Neuron (in vitro differentiated cells): ENCODE results near the gene PLCXD1.
"Not testable (repeated sequence)": the region's sequence is repeated elsewhere in the genome, so short reads cannot be mapped to it uniquely, and the experiment has no call there.

Experiments
- H2AFZ ChIP-seq: one replicate; pipeline ENCODE4 v1.6.1; 2013; ENCODE audit warnings: low read depth, mild to moderate bottlenecking, inconsistent platforms, low read length, moderate library complexity
- H3K27me3 ChIP-seq: one replicate; pipeline ENCODE4 v1.6.1; 2013; ENCODE audit warnings: low read length; ENCODE audit not compliant: insufficient read depth
- H3K36me3 ChIP-seq: one replicate; pipeline ENCODE4 v1.6.1; 2013; ENCODE audit warnings: low read length; ENCODE audit not compliant: insufficient read depth
- H3K4me1 ChIP-seq: one replicate; pipeline ENCODE4 v1.6.1; 2013; ENCODE audit warnings: low read length; ENCODE audit not compliant: insufficient read depth
- H3K4me3 ChIP-seq: 2 replicates; pipeline ENCODE4 v1.5.1; 2013; ENCODE audit warnings: mild to moderate bottlenecking, low read length, moderate library complexity
- H3K9me3 ChIP-seq: one replicate; pipeline ENCODE4 v1.6.1; 2013; ENCODE audit warnings: low read length

Gene PLCXD1

GRCh38 chrX:275476-275966, 5.7 kb upstream of the PLCXD1 start:
- H3K9me3 ChIP-seq = no peaks in the 10 kb centered on the region
- no peaks in the 10 kb centered on the region for H3K36me3 ChIP-seq
- no peaks in the 10 kb centered on the region for H3K27me3 ChIP-seq
- peaks cover 8% of the 10 kb centered on the region for H3K4me1 ChIP-seq
- no peak overlapping the region for H3K4me3 ChIP-seq
- H2AFZ ChIP-seq = peak overlapping the region; percentile 51

DNA sequence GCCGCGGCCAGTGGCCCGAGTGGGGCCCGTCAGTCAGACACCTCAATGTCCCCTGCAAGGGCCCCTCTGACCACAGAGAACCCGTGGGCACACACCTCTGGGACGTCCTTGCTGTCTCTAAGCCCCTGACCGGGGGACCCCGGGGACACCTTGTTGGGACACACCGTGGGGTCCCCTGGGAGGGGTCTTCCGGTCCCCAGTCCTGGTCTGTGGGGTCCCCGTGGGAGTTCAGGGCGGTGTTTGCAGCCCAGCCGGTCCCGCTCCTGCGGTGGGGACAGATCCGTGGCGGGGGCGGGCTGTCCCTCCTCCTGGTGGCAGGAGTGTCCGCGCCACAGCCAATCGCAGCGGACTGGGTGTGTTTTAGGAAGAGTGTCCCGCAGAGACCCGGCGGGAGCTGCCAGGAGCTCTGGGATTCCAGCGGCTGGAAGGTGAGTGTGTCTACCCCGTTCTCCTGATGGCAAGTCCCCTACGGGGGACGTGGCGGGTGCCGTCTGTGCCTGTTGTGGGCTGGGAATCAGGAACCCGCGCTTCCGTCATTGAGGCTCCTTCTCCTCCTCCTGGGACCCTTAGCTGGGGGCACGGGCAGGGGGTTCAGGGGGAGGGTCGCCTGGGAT, 5.1 kb upstream of the PLCXD1 start:
- H3K4me3 ChIP-seq = no peak overlapping the region
- H3K4me1 ChIP-seq = peaks cover 8% of the 10 kb centered on the region
- H3K36me3 ChIP-seq = no peaks in the 10 kb centered on the region

DNA sequence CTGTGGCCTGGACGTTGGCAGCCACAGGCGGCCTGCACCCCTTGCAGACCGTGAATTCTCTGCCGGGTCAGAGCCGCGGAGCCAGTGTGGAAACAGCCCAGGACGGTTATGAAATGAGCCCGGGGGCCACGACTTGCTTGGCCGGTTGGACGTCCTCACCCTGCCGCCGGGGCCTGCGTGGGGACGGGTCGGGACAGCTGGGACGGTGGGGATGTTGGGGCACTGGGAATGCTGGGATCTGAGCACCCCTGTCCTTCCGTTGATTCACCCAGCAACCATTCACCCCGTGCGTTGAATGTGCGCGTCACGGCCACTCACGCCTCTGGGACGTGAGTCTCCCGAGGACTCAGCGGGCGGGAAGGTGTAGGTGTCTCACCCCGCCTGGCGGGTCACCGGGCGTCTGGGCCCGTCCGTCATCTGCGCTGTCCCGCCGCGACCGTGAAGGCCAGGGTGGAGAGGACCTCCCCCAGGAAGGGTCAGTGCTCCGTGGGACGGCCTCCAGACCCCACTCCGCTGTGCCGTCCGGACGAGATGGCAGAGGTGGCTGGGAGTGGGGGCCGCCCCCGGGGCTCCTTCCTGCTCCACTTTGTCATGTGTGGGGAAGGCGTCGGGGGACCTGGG, 4.5 kb upstream of the PLCXD1 start:
- H3K36me3 ChIP-seq = no peaks in the 10 kb centered on the region
- H2AFZ ChIP-seq = no peak overlapping the region
- no peaks in the 10 kb centered on the region for H3K27me3 ChIP-seq
- no peak overlapping the region for H3K4me3 ChIP-seq
- no peaks in the 10 kb centered on the region for H3K9me3 ChIP-seq
- peaks cover 8% of the 10 kb centered on the region for H3K4me1 ChIP-seq

More for the DNA sequence above, 5.1 kb upstream of the PLCXD1 start:
- H3K27me3 ChIP-seq = no peaks in the 10 kb centered on the region
- H3K9me3 ChIP-seq = no peaks in the 10 kb centered on the region
- H2AFZ ChIP-seq = no peak overlapping the region

- not testable (repeated sequence) for H3K4me3 ChIP-seq, H3K27me3 ChIP-seq
These were observed 1.2 kb upstream of the PLCXD1 start for GRCh38 chrX:279757-280604.

DNA sequence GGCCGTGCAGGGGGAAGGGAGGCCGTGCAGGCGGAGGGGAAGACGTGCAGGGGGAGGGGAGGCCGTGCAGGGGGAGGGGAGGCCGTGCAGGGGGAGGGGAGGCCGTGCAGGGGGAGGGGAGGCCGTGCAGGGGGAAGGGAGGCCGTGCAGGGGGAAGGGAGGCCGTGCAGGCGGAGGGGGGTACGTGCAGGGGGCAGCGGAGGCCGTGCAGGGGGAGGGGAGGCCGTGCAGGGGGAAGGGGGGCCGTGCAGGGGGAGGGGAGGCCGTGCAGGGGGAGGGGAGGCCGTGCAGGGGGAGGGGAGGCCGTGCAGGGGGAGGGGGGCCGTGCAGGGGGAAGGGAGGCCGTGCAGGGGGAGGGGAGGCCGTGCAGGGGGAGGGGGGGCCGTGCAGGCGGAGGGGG, 459 bp upstream of the PLCXD1 start:
- not testable (repeated sequence) for H2AFZ ChIP-seq, H3K9me3 ChIP-seq, H3K4me3 ChIP-seq, H3K4me1 ChIP-seq, H3K27me3 ChIP-seq
- peaks cover 15% of the 10 kb centered on the region for H3K36me3 ChIP-seq

More at GRCh38 chrX:279757-280604, 1.2 kb upstream of the PLCXD1 start:
- not testable (repeated sequence) for H3K9me3 ChIP-seq, H3K36me3 ChIP-seq, H2AFZ ChIP-seq
- H3K4me1 ChIP-seq = peaks cover 15% of the 10 kb centered on the region

GRCh38 chrX:282000-282681, 960 bp downstream of the PLCXD1 start:
- Histone ChIP-seq H3K4me3 (peak overlapping the region; percentile 67), H3K36me3 (peaks cover 22% of the 10 kb centered on the region)
- not testable (repeated sequence) for H3K27me3 ChIP-seq, H2AFZ ChIP-seq, H3K9me3 ChIP-seq, H3K4me1 ChIP-seq

- Histone ChIP-seq H3K4me3 (peak overlapping the region; percentile 78), H3K4me1 (peaks cover 6% of the 10 kb centered on the region), H3K36me3 (peaks cover 29% of the 10 kb centered on the region), H2AFZ (no peak overlapping the region), H3K9me3 (no peaks in the 10 kb centered on the region), H3K27me3 (no peaks in the 10 kb centered on the region)
These were observed 2.1 kb downstream of the PLCXD1 start for GRCh38 chrX:283115-283845.

GRCh38 chrX:285076-285677, 4.0 kb downstream of the PLCXD1 start:
- peaks cover 6% of the 10 kb centered on the region for H3K4me1 ChIP-seq
- no peak overlapping the region for H3K4me3 ChIP-seq
- peaks cover 3% of the 10 kb centered on the region for H3K9me3 ChIP-seq
- no peak overlapping the region for H2AFZ ChIP-seq
- no peaks in the 10 kb centered on the region for H3K27me3 ChIP-seq
- peaks cover 44% of the 10 kb centered on the region for H3K36me3 ChIP-seq

GRCh38 chrX:287670-288069, 6.5 kb downstream of the PLCXD1 start:
- no peaks in the 10 kb centered on the region for H3K27me3 ChIP-seq
- no peak overlapping the region for H3K4me3 ChIP-seq
- peaks cover 6% of the 10 kb centered on the region for H3K4me1 ChIP-seq
- H3K36me3 ChIP-seq = peaks cover 56% of the 10 kb centered on the region
- H3K9me3 ChIP-seq = peaks cover 13% of the 10 kb centered on the region
- no peak overlapping the region for H2AFZ ChIP-seq

DNA sequence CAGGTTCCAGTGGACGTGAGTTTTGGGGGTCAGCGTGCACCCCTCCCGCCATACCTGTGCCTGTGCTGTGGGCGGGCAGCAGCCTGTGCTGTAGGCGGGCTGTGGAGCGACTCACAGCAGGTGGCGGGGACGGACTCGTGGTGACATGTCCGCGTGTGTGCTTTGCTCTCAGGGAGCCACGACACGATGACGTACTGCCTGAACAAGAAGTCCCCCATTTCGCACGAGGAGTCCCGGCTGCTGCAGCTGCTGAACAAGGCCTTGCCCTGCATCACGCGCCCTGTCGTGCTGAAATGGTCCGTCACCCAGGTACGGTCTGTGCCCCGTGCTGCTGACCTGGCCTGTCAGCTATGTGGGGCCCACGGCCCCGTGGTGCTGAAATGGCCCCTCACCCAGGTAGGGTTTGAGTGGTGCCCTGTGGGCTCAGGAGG, 7.4 kb downstream of the PLCXD1 start:
- H3K4me3 ChIP-seq = no peak overlapping the region
- H3K27me3 ChIP-seq = no peaks in the 10 kb centered on the region
- H3K9me3 ChIP-seq = peaks cover 20% of the 10 kb centered on the region
- H2AFZ ChIP-seq = no peak overlapping the region
- peaks cover 65% of the 10 kb centered on the region for H3K36me3 ChIP-seq
- H3K4me1 ChIP-seq = peaks cover 6% of the 10 kb centered on the region

GRCh38 chrX:290476-291166, 9.4 kb downstream of the PLCXD1 start:
- peaks cover 62% of the 10 kb centered on the region for H3K36me3 ChIP-seq
- peaks cover 23% of the 10 kb centered on the region for H3K9me3 ChIP-seq
- no peak overlapping the region for H2AFZ ChIP-seq
- H3K27me3 ChIP-seq = no peaks in the 10 kb centered on the region
- H3K4me1 ChIP-seq = no peaks in the 10 kb centered on the region
- no peak overlapping the region for H3K4me3 ChIP-seq
